ENCODE measurements around the gene NSD1. TPM values are rescaled to one million over a fixed set of nuclear protein-coding genes. Genes with fewer than 3 reads are reported as not detected.

Gene NSD1
- total and polyA plus RNA-seq, 9 of the 15 experiments (the other 6 are each of a cell fraction or from before 2014, with no cell fraction given) = 3.8 to 51.0 (median 24.7) TPM

- no peak for FAIRE-seq
These were observed 200.6 kb downstream of the NSD1 start for GRCh38 chr5:177334155-177334551.

GRCh38 chr5:177334781-177335700 lies 201.5 kb downstream of the NSD1 start:
- TF ChIP-seq SNRNP70 (optimal IDR thresholded peaks at IDR 0.05; ENCODE audit: low read depth, low read length) (no peak), POLR2G (IDR thresholded peaks at IDR 0.05; ENCODE audit: low read depth, low read length) (0 out of 2 replicates have a peak, but pooled peaks have one; percentile 7)
- DNase-seq (ENCODE audit: extremely low read depth in 1 of 4, low spot score in 3 of 4) = no peak
- FAIRE-seq = no peak
- H3K79me2 ChIP-seq (ENCODE audit: control insufficient read depth, insufficient read depth, low read length) = peaks cover 8% of the 10 kb centered on the region
- no peak for ATAC-seq
- 0 out of 2 replicates have a peak, but pooled peaks cover 8% of the 10 kb centered on the region for H4K20me1 ChIP-seq (replicated peaks; ENCODE audit: control insufficient read depth, insufficient read depth, low read length)
- peaks cover 97% of the 10 kb centered on the region for H3K36me3 ChIP-seq (ENCODE audit: control insufficient read depth, insufficient read depth, low read length)
- H3K27me3 ChIP-seq (ENCODE audit: control insufficient read depth in 2 of 2, insufficient read depth in 2 of 2, low read length in 2 of 2) = no peaks in the 10 kb centered on the region
- no TSS peak for BruUV-seq (replicated peaks)
- no peaks in the 10 kb centered on the region for H3K9me1 ChIP-seq (ENCODE audit: control insufficient read depth, insufficient read depth, low read length)
- H3K9me3 ChIP-seq (replicated peaks; ENCODE audit: control insufficient read depth, insufficient read depth, low read depth, low read length) = no peaks in the 10 kb centered on the region
- no peak overlapping the region for H3K27ac ChIP-seq (ENCODE audit: extremely low read depth, low read depth, low read length)
- WGBS (ENCODE audit: insufficient coverage, low coverage, missing lambda C conversion rate) = 89% methylated on average over 18 of the region's 21 CpGs
- in situ Hi-C loops (cut with MboI) = no loop called here
- ChIA-PET CTCF (ENCODE audit: low intra/inter-chr PET ratio) (no interaction called here), POLR2A (interaction anchor here (1.1 to 1.2 kb wide), 2 partner anchors 9 to 37 kb away, joined by 3 to 4 read pairs; no protein-coding TSS in a partner anchor)
- intact Hi-C loops (cut with micrococcal nuclease) = no loop called here
- no peak overlapping the region; a peak in 1 of 4 replicates for H3K9ac ChIP-seq (ENCODE audit: insufficient read depth in 1 of 2, low read depth in 2 of 2, low read length in 2 of 2)
- H3K4me1 ChIP-seq (replicated peaks in 1 of 2; ENCODE audit: control insufficient read depth in 2 of 2, insufficient read depth in 2 of 2, low read length in 2 of 2) = peaks cover 0 to 4% of the 10 kb centered on the region in 2 experiments; a peak in 1 of 5 replicates
- H2AFZ ChIP-seq (ENCODE audit: low read depth, low read length) = no peak overlapping the region
- H3K4me3 ChIP-seq = no peak overlapping the region
- H3K4me2 ChIP-seq (ENCODE audit: insufficient read depth, low read length) = no peak overlapping the region

More at GRCh38 chr5:177334155-177334551, 200.6 kb downstream of the NSD1 start:
- H3K27me3 ChIP-seq (ENCODE audit: control insufficient read depth in 2 of 2, insufficient read depth in 2 of 2, low read length in 2 of 2) = no peaks in the 10 kb centered on the region
- in situ Hi-C loops (cut with MboI) (no loop called here), intact Hi-C loops (cut with micrococcal nuclease) (no loop called here)
- WGBS (ENCODE audit: insufficient coverage, low coverage, missing lambda C conversion rate) = 85% methylated on average over 9 of the region's 15 CpGs
- no peaks in the 10 kb centered on the region for H3K9me3 ChIP-seq (replicated peaks; ENCODE audit: control insufficient read depth, insufficient read depth, low read depth, low read length)
- H3K4me2 ChIP-seq (ENCODE audit: insufficient read depth, low read length) = no peak overlapping the region
- H3K27ac ChIP-seq (ENCODE audit: extremely low read depth, low read depth, low read length) = no peak overlapping the region
- ATAC-seq = no peak
- no peaks in the 10 kb centered on the region for H3K9me1 ChIP-seq (ENCODE audit: control insufficient read depth, insufficient read depth, low read length)
- DNase-seq (ENCODE audit: extremely low read depth in 1 of 4, low spot score in 3 of 4) = no peak
- no TSS peak for BruUV-seq (replicated peaks)
- ChIA-PET POLR2A (interaction anchor here (0.6 to 1.8 kb wide), 3 partner anchors 11 to 220 kb away, joined by 3 to 5 read pairs (median 3); no protein-coding TSS in a partner anchor), CTCF (ENCODE audit: low intra/inter-chr PET ratio) (no interaction called here)
- H3K36me3 ChIP-seq (ENCODE audit: control insufficient read depth, insufficient read depth, low read length) = peaks cover 96% of the 10 kb centered on the region; the same call in 2 of the 3 replicates
- H3K4me3 ChIP-seq = no peak overlapping the region
- no peak overlapping the region for H2AFZ ChIP-seq (ENCODE audit: low read depth, low read length)
- no peak for TF ChIP-seq HOXB6 (CRISPR knock-in tag; IDR thresholded peaks at IDR 0.05; ENCODE audit: borderline replicate concordance)
- peak; percentile 8; the same call in 1 of the 2 replicates for TF ChIP-seq POLR2G (IDR thresholded peaks at IDR 0.05; ENCODE audit: low read depth, low read length)
- no peak for TF ChIP-seq CHCHD3 (CRISPR knock-in tag; IDR thresholded peaks at IDR 0.05)
- 0 out of 2 replicates have a peak, but pooled peaks cover 5% of the 10 kb centered on the region for H4K20me1 ChIP-seq (replicated peaks; ENCODE audit: control insufficient read depth, insufficient read depth, low read length)
- H3K79me2 ChIP-seq (ENCODE audit: control insufficient read depth, insufficient read depth, low read length) = no peaks in the 10 kb centered on the region; the same call in 2 of the 3 replicates
- peak overlapping the region in 1 of 2 experiments; percentile 55; a peak in 1 of 4 replicates for H3K9ac ChIP-seq (ENCODE audit: insufficient read depth in 1 of 2, low read depth in 2 of 2, low read length in 2 of 2)
- peaks cover 0 to 4% of the 10 kb centered on the region in 2 experiments; a peak in 1 of 5 replicates for H3K4me1 ChIP-seq (replicated peaks in 1 of 2; ENCODE audit: control insufficient read depth in 2 of 2, insufficient read depth in 2 of 2, low read length in 2 of 2)

Measured in K562 (cell line).